SK-N-SH (cell line): Measurements from ENCODE around the gene IL17B.

ENCODE experiments used
- CTCF ChIP-seq: fragments of 200-600 bp; sonication (generic); IDR thresholded peaks from 2 replicates; pipeline ENCODE4 v1.6.1; 2017; ENCODE audit warnings: antibody characterized with exemption, mild to moderate bottlenecking, moderate library complexity
- POLR2AphosphoS5 ChIP-seq: IDR thresholded peaks from 2 replicates; pipeline ENCODE4 v1.6.1; 2012; ENCODE audit warnings: low read depth, low read length
- RAD21 ChIP-seq: IDR thresholded peaks from 2 replicates; pipeline ENCODE4 v1.6.1; 2012; ENCODE audit warnings: mild to moderate bottlenecking, low read length
- REST ChIP-seq: IDR thresholded peaks from 2 replicates; pipeline ENCODE4 v1.6.1; 2012; ENCODE audit warnings: mild to moderate bottlenecking, low read depth, low read length, moderate library complexity
- SIN3A ChIP-seq: IDR thresholded peaks from 2 replicates; pipeline ENCODE4 v1.6.1; 2012; ENCODE audit warnings: low read depth, mild to moderate bottlenecking, low read length, moderate library complexity, borderline replicate concordance
- USF2 ChIP-seq: fragments of 150-350 bp; IDR thresholded peaks from 2 replicates; pipeline ENCODE4 v1.6.1; 2017; ENCODE audit warnings: antibody characterized with exemption, low read length, low read depth, borderline replicate concordance

GRCh38 chr5:149386166-149386565 lies 7.1 kb upstream of the IL17B start:
- TF ChIP-seq RAD21 (no peak), USF2 (no peak), CTCF (no peak), POLR2AphosphoS5 (no peak), REST (no peak), SIN3A (no peak)
